Hepatocyte (in vitro differentiated cells): Measurements from ENCODE around the gene TBXAS1.

ENCODE experiments used
- CTCF ChIP-seq: fragments of 200-600 bp; sonication (generic); IDR thresholded peaks from 2 replicates; pipeline ENCODE4 v1.5.1; 2016; ENCODE audit warnings: antibody characterized with exemption, mild to moderate bottlenecking; ENCODE audit not compliant: poor library complexity
- EZH2 ChIP-seq: fragments of 200-600 bp; sonication (generic); IDR thresholded peaks from 2 replicates; pipeline ENCODE4 v1.6.1; 2016; ENCODE audit warnings: antibody characterized with exemption, mild to moderate bottlenecking, borderline replicate concordance

- TF ChIP-seq CTCF (no peak), EZH2 (no peak)
Observed at GRCh38 chr7:139941421-139941820, 112.4 kb downstream of the TBXAS1 start.
